Measurements from ENCODE around the gene LEFTY1. TPM values are rescaled to one million over a fixed set of nuclear protein-coding genes. Genes with fewer than 3 reads are reported as not detected.

The LEFTY1 gene
- total and polyA plus RNA-seq, 2 of the 13 experiments (the other 11 are each of a cell fraction or from before 2014, with no cell fraction given) = 0.29 to 0.79 TPM

GRCh38 chr1:225881959-225882693 is 6.8 kb downstream of the LEFTY1 start, which contains the start of gene TMEM63A (continued):
- TF ChIP-seq ZBTB2 (CRISPR knock-in tag; IDR thresholded peaks at IDR 0.05; ENCODE audit: low read depth) (0 out of 2 replicates have a peak, but pooled peaks have one; percentile 47), ZBTB21 (CRISPR knock-in tag; IDR thresholded peaks at IDR 0.05) (no peak), ZNF772 (CRISPR knock-in tag; IDR thresholded peaks at IDR 0.05) (peak; percentile 74; the same call in 1 of the 2 replicates), PLRG1 (conservative IDR thresholded peaks at IDR 0.05) (no peak), FOSL2 (CRISPR knock-in tag; IDR thresholded peaks at IDR 0.05) (peak; percentile 20; the same call in 1 of the 2 replicates), HNRNPLL (IDR thresholded peaks at IDR 0.05; ENCODE audit: low read depth, low read length, poor library complexity, severe bottlenecking) (peak; percentile 99), ZNF407 (CRISPR knock-in tag; IDR thresholded peaks at IDR 0.05; ENCODE audit: not compliant biosample characterization) (peak; percentile 46), ZNF10 (CRISPR knock-in tag; IDR thresholded peaks at IDR 0.05; ENCODE audit: borderline replicate concordance, low read depth) (no peak), SOX6 (IDR thresholded peaks at IDR 0.05) (no peak), SOX6 (CRISPR knock-in tag; IDR thresholded peaks at IDR 0.05) (peak; percentile 53; the same call in 1 of the 2 replicates), TGIF2 (CRISPR knock-in tag; IDR thresholded peaks at IDR 0.05) (peak; percentile 18; the same call in 1 of the 2 replicates), ZIK1 (CRISPR knock-in tag; IDR thresholded peaks at IDR 0.05; ENCODE audit: borderline replicate concordance, low read depth) (no peak), RFXANK (CRISPR knock-in tag; IDR thresholded peaks at IDR 0.05) (no peak), HNF1B (CRISPR knock-in tag; IDR thresholded peaks at IDR 0.05) (peak; percentile 74; the same call in 1 of the 2 replicates), ZNF432 (CRISPR knock-in tag; IDR thresholded peaks at IDR 0.05; ENCODE audit: borderline replicate concordance) (no peak), GFI1 (CRISPR knock-in tag; IDR thresholded peaks at IDR 0.05; ENCODE audit: borderline replicate concordance) (no peak), AKAP8 (CRISPR knock-in tag; IDR thresholded peaks at IDR 0.05) (peak; percentile 68), ZNF562 (CRISPR knock-in tag; IDR thresholded peaks at IDR 0.05; ENCODE audit: borderline replicate concordance) (no peak)
